Smooth muscle cell (in vitro differentiated cells): ENCODE data around the gene FAM13B. TPM values are rescaled to one million over a fixed set of nuclear protein-coding genes. Genes with fewer than 3 reads are reported as not detected.

Experiments used
- DNase-seq: peaks from one replicate; lab custom pipeline; 2025; ENCODE audit not compliant: unreplicated experiment; lab: John Stamatoyannopoulos, UW
- H2AFZ ChIP-seq: fragments of 200-600 bp; sonication (generic); 2 replicates; pipeline ENCODE4 v1.6.0; 2016; ENCODE audit warnings: antibody characterized with exemption, low read depth, mild to moderate bottlenecking
- H3F3A ChIP-seq: fragments of 200-600 bp; sonication (generic); 2 replicates; pipeline ENCODE4 v1.6.0; 2017; ENCODE audit warnings: antibody characterized with exemption, low read depth
- H3K27ac ChIP-seq: fragments of 200-600 bp; sonication (generic); 2 replicates; pipeline ENCODE4 v1.5.1; 2016; ENCODE audit warnings: low read depth, mild to moderate bottlenecking
- H3K27me3 ChIP-seq: fragments of 200-600 bp; sonication (generic); 2 replicates; pipeline ENCODE4 v1.6.1; 2016; ENCODE audit warnings: low read depth, mild to moderate bottlenecking
- H3K36me3 ChIP-seq: fragments of 200-600 bp; sonication (generic); 2 replicates; pipeline ENCODE4 v1.5.1; 2016; ENCODE audit warnings: low read depth
- H3K4me1 ChIP-seq: fragments of 200-600 bp; sonication (generic); 2 replicates; pipeline ENCODE4 v1.5.1; 2016; ENCODE audit warnings: low read depth
- H3K4me2 ChIP-seq: fragments of 200-600 bp; sonication (generic); 2 replicates; pipeline ENCODE4 v1.6.0; 2016; ENCODE audit warnings: mild to moderate bottlenecking
- H3K4me3 ChIP-seq: fragments of 200-600 bp; sonication (generic); 2 replicates; pipeline ENCODE4 v1.5.1; 2016; ENCODE audit warnings: mild to moderate bottlenecking
- H3K79me2 ChIP-seq: fragments of 200-600 bp; sonication (generic); 2 replicates; pipeline ENCODE4 v1.6.0; 2016; ENCODE audit warnings: low read depth, mild to moderate bottlenecking
- H3K9ac ChIP-seq: fragments of 200-600 bp; sonication (generic); 2 replicates; pipeline ENCODE4 v1.6.0; 2016; ENCODE audit warnings: low read depth
- H3K9me3 ChIP-seq: fragments of 200-600 bp; sonication (generic); replicated peaks from 2 replicates; pipeline ENCODE4 v1.5.1; 2016; ENCODE audit warnings: low read depth
- H4K20me1 ChIP-seq: fragments of 200-600 bp; sonication (generic); 2 replicates; pipeline ENCODE4 v1.6.0; 2016; ENCODE audit warnings: low read depth
- WGBS: methylation state at CpG from one replicate; pipeline ENCODE4 v1.1.7; 2016; ENCODE audit warnings: low lambda C conversion rate; 5-methylcytosine and 5-hydroxymethylcytosine counted together
- polyA plus RNA-seq: library from polyadenylated mRNA; unstranded; fragments of >200 nt; fragmentation: Nextera tagmentation; extraction: Ambion mirVana; gene quantifications from 2 replicates; pipeline ENCODE4 v1.2.1, GENCODE V29; 2016
- total RNA-seq: library from RNA; depleted of rRNA; stranded (reverse); fragments of >200 nt; gene quantifications from 2 replicates; pipeline ENCODE4 v1.2.3, GENCODE V29; 2014
- TF ChIP-seq, protein P1 (sequence below): fragments of 200-600 bp; sonication (generic); IDR thresholded peaks from 2 replicates; pipeline ENCODE4 v1.5.1; 2017; ENCODE audit warnings: borderline replicate concordance, mild to moderate bottlenecking, antibody characterized with exemption; ENCODE audit not compliant: insufficient read depth, poor library complexity, severe bottlenecking

FAM13B gene
- total and polyA plus RNA-seq, 2 experiments from 2014 or later = 3.8 to 15.1 TPM

GRCh38 chr5:137933491-137933911, 99.4 kb downstream of the FAM13B start:
- Histone ChIP-seq H3K27me3 (no peaks in the 10 kb centered on the region), H3F3A (no peaks in the 10 kb centered on the region), H3K9ac (no peak overlapping the region), H3K4me1 (no peaks in the 10 kb centered on the region), H3K79me2 (no peaks in the 10 kb centered on the region), H2AFZ (no peak overlapping the region), H3K9me3 (no peaks in the 10 kb centered on the region), H4K20me1 (no peaks in the 10 kb centered on the region), H3K36me3 (peaks cover 2% of the 10 kb centered on the region), H3K4me3 (no peak overlapping the region), H3K4me2 (no peak overlapping the region), H3K27ac (no peak overlapping the region)
- TF ChIP-seq, protein P1, sequence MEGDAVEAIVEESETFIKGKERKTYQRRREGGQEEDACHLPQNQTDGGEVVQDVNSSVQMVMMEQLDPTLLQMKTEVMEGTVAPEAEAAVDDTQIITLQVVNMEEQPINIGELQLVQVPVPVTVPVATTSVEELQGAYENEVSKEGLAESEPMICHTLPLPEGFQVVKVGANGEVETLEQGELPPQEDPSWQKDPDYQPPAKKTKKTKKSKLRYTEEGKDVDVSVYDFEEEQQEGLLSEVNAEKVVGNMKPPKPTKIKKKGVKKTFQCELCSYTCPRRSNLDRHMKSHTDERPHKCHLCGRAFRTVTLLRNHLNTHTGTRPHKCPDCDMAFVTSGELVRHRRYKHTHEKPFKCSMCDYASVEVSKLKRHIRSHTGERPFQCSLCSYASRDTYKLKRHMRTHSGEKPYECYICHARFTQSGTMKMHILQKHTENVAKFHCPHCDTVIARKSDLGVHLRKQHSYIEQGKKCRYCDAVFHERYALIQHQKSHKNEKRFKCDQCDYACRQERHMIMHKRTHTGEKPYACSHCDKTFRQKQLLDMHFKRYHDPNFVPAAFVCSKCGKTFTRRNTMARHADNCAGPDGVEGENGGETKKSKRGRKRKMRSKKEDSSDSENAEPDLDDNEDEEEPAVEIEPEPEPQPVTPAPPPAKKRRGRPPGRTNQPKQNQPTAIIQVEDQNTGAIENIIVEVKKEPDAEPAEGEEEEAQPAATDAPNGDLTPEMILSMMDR = no peak
- WGBS = 63% methylated on average over 3 of the region's 3 CpGs
- DNase-seq = no peak

GRCh38 chr5:137932800-137933199, 100.1 kb downstream of the FAM13B start:
- H3K27me3 ChIP-seq = no peaks in the 10 kb centered on the region
- H3K4me1 ChIP-seq = no peaks in the 10 kb centered on the region
- no peak overlapping the region for H3K27ac ChIP-seq
- H3K36me3 ChIP-seq = peaks cover 2% of the 10 kb centered on the region
- no peak overlapping the region for H3K4me2 ChIP-seq
- WGBS = 88% methylated on average over 3 of the region's 3 CpGs
- DNase-seq = no peak
- no peaks in the 10 kb centered on the region for H3K9me3 ChIP-seq
- TF ChIP-seq, protein P1 = no peak
- H3K4me3 ChIP-seq = no peak overlapping the region
- no peaks in the 10 kb centered on the region for H3F3A ChIP-seq
- no peak overlapping the region for H3K9ac ChIP-seq
- no peaks in the 10 kb centered on the region for H3K79me2 ChIP-seq
- no peak overlapping the region for H2AFZ ChIP-seq
- no peaks in the 10 kb centered on the region for H4K20me1 ChIP-seq

- no peaks in the 10 kb centered on the region for H3F3A ChIP-seq
- H4K20me1 ChIP-seq = no peaks in the 10 kb centered on the region
- H3K9me3 ChIP-seq = no peaks in the 10 kb centered on the region
- peak overlapping the region; percentile 20 for H3K4me2 ChIP-seq
- TF ChIP-seq, protein P1 = no peak
- DNase-seq = no peak
- H2AFZ ChIP-seq = no peak overlapping the region
- H3K27me3 ChIP-seq = no peaks in the 10 kb centered on the region
- no peak overlapping the region for H3K9ac ChIP-seq
- 44% methylated on average over 4 of the region's 4 CpGs for whole genome bisulfite sequencing
- no peak overlapping the region for H3K27ac ChIP-seq
- no peak overlapping the region for H3K4me3 ChIP-seq
- no peaks in the 10 kb centered on the region for H3K36me3 ChIP-seq
- no peaks in the 10 kb centered on the region for H3K79me2 ChIP-seq
- peaks cover 5% of the 10 kb centered on the region for H3K4me1 ChIP-seq
Observed at GRCh38 chr5:137923856-137924255, 109.0 kb downstream of the FAM13B start.

DNA sequence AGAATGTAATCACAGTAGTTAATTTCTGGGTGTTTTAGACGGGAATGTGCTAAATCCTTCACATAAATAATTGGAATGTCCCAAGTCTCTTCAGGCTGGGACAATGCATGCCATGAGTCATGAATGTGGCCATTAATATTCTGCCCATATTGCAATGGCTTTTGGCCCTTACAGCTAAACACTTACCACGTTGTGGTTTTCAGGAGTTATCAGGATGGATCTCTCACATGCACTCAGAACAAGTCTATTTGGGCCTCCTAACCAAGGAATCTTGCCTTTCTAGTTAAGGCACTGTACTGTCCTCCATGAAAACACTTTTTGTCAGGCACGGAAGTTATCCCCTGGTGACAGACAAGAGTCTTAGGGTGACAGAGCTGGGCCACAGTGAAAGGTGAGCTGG, 110.9 kb downstream of the FAM13B start:
- WGBS = 19% methylated on average over 3 of the region's 3 CpGs
- H3K4me2 ChIP-seq = peak overlapping the region; percentile 8
- no peaks in the 10 kb centered on the region for H3K9me3 ChIP-seq
- H3K4me3 ChIP-seq = no peak overlapping the region
- H4K20me1 ChIP-seq = no peaks in the 10 kb centered on the region
- no peaks in the 10 kb centered on the region for H3K36me3 ChIP-seq
- no peaks in the 10 kb centered on the region for H3K79me2 ChIP-seq
- H2AFZ ChIP-seq = no peak overlapping the region
- peak overlapping the region; percentile 22 for H3K27ac ChIP-seq
- peaks cover 5% of the 10 kb centered on the region for H3K4me1 ChIP-seq
- TF ChIP-seq, protein P1 = no peak
- no peaks in the 10 kb centered on the region for H3F3A ChIP-seq
- no peaks in the 10 kb centered on the region for H3K27me3 ChIP-seq
- no peak for DNase-seq
- H3K9ac ChIP-seq = no peak overlapping the region
